GM23338 (cell line): ENCODE data around the gene CDC14A.

ENCODE experiments used
- EZH2 ChIP-seq: fragments of 200-600 bp; sonication (generic); IDR thresholded peaks from one replicate; pipeline ENCODE4 v1.8.0; 2017; ENCODE audit warnings: antibody characterized with exemption, mild to moderate bottlenecking, low read depth; ENCODE audit not compliant: unreplicated experiment
- POLR2AphosphoS5 ChIP-seq: IDR thresholded peaks from 2 replicates; pipeline ENCODE4 v1.6.1; 2016; ENCODE audit warnings: antibody characterized with exemption, low read depth
- TF ChIP-seq, protein P1 (sequence below), 2 experiments: fragments of 200-600 bp in 1 of 2; sonication (generic) in 1 of 2; conservative IDR thresholded peaks; 2 replicates each; pipeline versions ENCODE4 v1.5.1 to v1.6.1; 2016 to 2017; ENCODE audit warnings: antibody characterized with exemption in 2 of 2, low read depth in 2 of 2, mild to moderate bottlenecking in 2 of 2, moderate library complexity in 1 of 2

DNA sequence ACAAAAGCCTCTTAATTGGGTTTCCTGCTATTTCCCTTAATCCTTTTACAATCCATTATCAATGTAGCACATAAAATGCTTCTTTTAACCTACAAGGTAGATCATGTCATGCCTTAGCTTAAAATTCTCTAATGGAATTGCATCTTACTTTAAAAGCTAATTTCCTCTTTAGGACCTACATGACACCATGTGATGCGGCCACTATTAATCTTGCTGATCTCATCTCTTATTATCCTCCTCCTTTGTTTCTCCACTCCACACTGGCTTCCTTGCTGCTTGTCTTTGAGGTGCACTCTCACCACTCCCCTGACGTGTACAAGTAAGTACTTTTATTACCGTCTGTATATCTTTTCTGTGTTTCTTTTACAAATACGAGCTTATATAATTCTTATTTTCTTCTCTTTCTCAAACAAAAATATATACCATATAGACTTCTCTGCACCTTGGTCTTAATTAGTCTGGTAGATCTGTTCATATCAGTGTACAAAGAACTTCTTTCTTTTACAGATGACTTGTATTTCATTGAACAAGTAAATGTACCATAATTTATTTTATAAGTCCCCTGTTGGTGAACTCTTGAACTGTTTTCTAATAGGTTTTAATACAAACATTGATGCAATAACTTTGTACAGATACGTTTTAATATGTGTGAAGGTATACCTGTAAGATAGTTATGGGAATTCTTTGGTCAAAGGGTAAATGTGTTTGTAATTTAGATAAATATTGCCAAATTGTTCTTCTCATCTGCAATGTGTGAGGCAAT lies 213.8 kb downstream of the CDC14A start:
- TF ChIP-seq, protein P1, sequence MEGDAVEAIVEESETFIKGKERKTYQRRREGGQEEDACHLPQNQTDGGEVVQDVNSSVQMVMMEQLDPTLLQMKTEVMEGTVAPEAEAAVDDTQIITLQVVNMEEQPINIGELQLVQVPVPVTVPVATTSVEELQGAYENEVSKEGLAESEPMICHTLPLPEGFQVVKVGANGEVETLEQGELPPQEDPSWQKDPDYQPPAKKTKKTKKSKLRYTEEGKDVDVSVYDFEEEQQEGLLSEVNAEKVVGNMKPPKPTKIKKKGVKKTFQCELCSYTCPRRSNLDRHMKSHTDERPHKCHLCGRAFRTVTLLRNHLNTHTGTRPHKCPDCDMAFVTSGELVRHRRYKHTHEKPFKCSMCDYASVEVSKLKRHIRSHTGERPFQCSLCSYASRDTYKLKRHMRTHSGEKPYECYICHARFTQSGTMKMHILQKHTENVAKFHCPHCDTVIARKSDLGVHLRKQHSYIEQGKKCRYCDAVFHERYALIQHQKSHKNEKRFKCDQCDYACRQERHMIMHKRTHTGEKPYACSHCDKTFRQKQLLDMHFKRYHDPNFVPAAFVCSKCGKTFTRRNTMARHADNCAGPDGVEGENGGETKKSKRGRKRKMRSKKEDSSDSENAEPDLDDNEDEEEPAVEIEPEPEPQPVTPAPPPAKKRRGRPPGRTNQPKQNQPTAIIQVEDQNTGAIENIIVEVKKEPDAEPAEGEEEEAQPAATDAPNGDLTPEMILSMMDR (conservative IDR thresholded peaks at IDR 0.05; ENCODE audit: low read depth in 2 of 2), result no peak
- TF ChIP-seq POLR2AphosphoS5, result no peak
- no peak for TF ChIP-seq EZH2
